GM18505 (cell line): ENCODE measurements around the gene PCNX2.
A peak's percentile ranks its signal among the peaks of the same experiment; 100 is the strongest.

Experiments
- ATAC-seq: cut with Tn5 transposase; IDR thresholded peaks from one replicate; pipeline ENCODE4 v1.9.1; 2021; ENCODE audit not compliant: unreplicated experiment
- POLR2A ChIP-seq: IDR thresholded peaks from 4 replicates; pipeline ENCODE4 v1.6.1; 2011; ENCODE audit warnings: borderline replicate concordance; ENCODE audit not compliant: insufficient read depth, insufficient read length; ENCODE audit errors: extremely low read depth

PCNX2 gene

DNA sequence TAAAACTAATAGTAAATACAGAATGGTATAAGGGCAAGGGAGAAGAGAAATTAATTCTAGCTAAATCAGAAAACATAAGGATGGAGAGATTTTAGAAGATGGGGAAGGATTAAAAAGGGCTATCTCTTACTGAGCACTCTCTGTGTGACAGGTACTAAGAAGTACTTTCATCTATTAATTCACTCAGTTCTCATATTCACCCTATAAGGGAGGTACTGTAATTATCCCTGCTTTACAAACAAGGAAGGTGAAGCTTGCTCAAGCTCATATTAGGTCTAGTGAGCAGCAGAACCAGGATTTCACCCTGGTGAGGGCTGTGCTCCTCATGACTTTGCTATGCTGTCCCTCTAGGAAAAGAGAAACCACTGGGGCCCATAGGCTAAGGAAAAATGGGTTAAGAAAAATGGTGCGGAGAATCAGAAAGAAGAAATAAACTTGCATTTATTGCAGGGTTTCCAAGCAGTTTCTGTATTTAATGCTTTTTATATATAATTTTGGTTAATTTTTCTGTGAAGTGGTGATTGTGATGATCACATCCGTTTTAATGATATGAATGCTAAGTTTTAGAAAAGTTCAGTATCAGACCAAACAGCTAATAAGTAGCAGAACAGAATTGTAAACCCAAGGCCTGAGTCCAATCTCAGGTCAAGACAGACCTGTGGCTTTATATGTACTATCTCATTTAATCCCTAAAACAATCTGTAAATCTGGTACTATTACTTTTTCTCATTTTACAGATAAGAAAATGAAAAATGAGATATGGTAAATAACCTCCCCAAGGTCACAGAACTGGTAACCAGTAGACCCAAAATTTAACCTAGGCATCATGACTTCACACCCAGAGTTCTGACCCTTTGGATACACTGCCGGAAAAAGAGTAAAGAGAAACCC is 1.7 kb downstream of the PCNX2 start:
- no peak for ATAC-seq
- no peak for TF ChIP-seq POLR2A

DNA sequence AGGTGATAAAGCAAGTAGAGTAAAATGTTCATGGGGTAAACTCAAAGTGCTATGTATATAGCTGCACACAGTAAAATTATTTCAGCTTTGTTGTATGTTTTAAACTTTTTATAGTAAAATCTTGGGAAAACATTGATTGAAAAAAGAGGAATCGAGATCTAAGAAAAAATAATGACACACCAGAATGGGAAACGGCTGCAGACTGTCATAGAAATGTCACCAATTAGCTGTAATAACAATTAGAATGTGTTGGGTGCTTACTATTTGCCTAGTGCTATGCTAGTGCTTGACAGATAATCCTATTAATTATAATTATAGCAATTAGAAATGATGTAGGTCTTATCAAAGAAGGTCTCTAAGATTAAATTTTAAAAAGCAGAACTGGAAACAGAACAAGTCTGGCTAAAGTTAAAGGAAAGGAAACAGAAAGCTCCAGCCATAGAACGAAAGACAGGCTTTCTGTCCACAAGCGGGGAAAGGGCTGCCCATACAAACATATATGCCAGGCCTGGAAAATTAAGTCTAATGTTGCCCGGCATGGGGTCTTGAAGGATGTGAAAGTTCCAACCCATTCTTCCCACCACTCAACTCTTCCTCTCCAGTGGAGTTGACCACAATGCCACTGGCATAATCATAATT is 5.0 kb downstream of the PCNX2 start:
- ATAC-seq, result no peak
- TF ChIP-seq POLR2A, result no peak

DNA sequence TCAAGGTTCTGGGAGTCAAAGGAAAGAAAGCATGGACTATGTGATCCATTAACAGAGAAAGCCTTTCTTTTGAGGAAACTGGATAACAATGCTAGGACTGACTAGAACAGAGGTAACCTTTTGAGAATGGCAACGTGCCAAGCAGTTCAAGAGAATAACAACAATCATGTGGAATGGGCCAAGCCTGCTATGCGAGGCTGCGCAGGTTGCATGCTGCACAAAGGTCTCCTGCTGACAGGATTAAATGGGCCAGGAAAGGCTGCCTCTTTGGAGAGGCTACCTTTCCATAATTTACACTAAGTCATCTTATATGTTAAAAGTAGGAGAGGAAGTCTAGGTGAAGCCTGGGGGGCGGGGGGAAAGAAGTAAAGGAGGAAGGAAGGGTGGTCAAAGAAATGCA is 5.8 kb downstream of the PCNX2 start:
- no peak for TF ChIP-seq POLR2A
- no peak for ATAC-seq

DNA sequence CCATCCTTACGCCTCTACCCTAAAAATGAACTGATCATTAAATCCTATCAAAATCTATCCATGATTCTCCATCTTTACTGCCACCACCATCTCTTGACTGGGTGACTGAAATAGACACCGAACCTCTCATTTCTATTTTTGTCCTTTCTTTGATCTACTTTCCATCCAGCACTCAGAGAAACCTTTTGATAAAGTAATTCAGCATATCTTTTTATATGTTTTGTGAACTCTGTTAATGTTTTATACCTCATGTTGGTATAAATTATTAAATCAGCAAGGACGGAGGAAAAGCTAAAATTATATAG is 13.0 kb downstream of the PCNX2 start:
- no peak for ATAC-seq
- TF ChIP-seq POLR2A, result no peak

DNA sequence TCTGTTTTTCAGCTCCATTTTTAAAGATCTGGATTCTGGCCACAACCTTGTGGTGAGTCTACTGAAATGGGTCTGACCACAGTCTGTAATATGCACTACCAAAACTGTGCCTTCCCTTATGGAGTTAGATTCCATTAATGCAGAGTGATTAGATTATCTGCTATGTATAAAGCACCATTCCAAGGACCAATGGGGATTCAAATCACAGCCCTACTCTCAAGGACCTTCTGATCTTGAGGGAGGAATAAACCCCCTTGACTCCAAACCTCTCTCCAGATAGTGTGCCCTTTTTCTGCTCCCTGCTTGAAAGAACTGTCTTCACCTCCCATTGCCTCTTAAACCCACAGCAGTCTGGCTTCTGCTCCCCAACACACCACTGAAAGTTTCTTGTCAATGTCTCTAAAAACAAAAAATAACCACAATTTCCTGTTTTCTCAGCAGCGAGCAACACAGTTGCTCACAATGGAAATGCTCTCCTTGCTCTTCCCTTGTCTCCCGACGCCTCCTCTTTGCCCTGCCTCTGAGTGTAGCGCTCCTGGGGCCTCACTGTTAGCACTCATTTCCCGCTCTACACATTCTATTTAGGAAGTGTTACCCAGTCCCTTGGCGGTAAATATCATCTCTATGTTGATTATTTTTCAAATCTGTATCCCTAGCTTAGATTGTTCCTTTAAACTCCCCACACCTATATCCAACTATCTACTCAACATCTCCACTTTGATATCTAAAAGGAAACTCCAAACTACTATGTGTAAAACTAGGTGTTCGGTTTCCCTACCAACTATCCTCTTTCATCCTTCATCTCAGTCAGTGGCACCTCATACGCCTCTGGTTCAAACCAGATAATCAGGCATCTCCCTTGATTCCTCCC is 13.6 kb downstream of the PCNX2 start:
- TF ChIP-seq POLR2A, result no peak
- ATAC-seq, result peak; percentile 83

DNA sequence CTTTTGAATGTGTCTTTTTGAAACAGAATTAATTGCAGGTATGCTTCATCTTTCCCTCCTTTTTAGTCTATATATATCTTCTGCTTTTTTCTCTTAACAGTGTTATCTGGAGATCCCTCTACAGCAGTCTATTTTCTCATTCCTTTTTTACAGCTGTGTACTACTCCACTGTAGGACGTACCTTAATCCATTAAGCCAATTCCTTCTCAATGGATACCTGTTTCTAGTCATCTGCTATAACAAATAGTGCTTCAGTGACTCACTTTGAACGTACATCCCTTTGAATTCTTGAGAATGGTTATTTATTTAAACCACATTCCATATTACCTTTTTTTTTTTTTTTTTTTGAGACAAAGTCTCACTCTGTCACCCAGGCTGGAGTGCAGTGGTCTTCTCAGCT is 15.6 kb downstream of the PCNX2 start:
- no peak for TF ChIP-seq POLR2A
- ATAC-seq, result no peak

DNA sequence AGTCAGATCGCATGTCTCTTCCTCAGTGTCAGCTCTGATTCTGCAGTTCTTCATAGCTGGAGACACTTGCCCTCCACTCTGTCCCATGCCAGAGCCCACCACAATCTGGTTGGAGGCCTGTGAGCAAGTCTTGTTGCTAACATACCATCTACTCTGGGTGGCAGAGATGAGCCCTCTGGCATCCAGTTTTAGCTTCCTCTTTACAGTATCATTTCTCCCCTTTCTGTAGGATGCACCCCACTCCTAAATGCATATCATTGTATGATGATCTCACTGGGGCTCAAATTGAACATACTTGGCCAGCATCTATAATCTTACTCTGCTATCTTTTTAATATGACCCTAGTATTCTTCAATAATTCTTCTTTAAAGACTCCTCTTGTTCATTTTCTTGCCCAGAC is 16.9 kb downstream of the PCNX2 start:
- no peak for TF ChIP-seq POLR2A
- no peak for ATAC-seq

DNA sequence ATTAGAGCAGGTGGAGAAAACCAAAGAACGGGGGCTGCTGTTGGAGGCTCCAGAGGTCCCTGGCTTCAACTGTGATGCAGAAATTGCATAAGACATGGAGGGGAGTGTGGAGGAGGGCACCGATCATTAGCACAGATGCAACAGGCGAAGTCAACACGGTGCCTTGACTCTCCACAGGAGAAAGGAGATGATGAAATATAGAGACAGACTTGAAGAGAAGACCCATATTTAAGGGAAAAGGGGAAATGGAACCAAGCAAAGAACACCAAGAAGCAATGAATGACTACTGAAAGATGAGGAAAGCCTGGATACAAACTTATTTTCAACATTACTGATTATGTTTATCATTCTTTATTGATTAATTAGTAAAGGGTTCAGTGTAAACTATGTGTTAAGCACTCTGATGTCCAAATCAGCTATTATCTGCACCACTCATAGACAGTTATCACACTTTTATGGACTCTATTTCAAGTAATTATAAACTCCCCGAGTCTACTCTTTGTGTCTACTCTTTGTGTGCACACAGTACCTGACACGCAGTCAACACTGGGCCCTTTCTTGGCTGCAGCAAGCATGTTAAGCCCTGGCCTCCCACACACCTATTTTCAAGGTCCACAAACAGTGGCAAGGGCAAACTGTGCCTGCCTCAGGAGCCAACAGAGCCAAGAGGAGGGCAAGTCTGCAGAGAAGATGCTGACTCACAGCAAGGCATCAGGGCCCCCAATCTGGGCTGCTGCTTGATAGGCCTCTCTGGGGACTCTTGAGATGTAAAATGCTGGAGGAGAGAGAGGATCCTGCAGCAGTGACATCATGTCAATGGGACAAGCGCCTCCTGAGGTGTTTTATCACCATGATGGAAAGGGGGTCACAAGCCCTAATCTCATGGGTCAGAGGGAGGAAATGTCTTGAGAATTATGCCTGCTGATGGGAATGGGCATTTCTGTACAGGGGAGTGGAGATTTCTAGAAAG is 17.6 kb downstream of the PCNX2 start:
- no peak for ATAC-seq
- TF ChIP-seq POLR2A, result no peak

DNA sequence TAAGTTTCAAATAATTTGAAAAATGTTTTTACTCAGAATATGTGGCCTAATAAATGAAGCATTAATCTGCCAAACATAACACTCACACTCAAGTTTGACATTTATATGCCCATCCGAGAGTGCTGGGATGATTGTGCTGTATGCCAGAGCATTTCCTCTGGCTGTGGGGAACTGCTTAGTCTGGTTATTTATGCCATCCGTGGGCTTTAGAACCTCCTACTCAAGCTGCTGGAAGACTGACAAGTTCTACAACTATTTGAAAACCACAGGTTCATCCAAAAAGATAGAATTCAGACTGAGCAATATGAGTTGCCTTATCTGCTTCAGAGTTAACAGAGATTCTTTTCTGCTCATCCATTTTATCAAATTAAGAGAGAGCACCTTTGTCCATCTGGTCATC is 25.9 kb downstream of the PCNX2 start:
- no peak for ATAC-seq
- no peak for TF ChIP-seq POLR2A

DNA sequence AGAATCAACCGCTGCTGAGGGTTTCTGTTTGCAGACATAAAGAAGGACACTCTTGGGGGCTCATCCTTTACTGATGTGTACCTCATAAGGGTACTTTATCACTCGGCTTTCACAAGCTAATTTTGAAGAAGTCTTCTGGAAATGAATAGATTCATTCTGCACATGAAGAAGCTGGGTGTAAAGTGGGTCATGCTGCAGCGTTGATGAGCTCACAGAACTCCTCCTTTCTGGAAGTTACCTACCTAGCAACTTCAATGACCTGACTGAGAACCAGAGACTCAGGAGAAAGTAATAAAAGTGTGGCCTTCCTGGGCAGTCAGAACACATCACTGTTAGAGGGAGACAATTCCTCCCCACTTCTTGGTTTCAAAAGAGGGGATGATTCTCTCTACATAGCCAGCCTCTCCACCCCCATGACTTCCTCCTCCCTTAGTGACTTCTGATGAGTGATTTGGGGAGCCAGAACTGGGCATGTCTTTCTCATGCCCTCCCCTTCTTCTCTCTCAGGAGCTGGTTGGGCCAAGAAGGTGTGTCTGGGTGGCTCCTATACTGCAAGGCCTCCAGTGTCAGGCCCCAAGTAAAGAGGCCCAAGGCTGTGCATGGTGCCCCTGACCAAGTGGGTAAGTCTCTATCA is 27.0 kb downstream of the PCNX2 start:
- ATAC-seq, result no peak

DNA sequence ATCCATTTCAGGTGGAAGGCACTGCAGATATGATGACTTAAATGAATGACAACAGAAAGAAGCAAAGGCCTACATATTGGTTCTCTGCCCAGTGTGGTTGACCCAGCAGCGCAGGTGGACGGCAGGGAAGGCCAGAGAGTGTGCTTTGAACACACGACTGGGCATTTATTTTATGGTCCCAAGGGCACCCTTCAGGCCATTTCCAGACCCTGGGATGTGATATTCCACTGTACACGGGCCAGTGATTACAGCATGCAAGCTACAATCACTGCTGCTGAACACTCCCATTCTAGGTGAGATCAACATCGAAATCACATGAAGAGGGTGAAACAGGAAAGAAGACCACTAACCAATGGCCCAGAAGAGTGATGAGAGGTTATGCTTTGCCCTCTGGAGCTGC is 33.8 kb downstream of the PCNX2 start:
- no peak for TF ChIP-seq POLR2A
- no peak for ATAC-seq

More for the DNA sequence above, 27.0 kb downstream of the PCNX2 start:
- TF ChIP-seq POLR2A, result no peak

DNA sequence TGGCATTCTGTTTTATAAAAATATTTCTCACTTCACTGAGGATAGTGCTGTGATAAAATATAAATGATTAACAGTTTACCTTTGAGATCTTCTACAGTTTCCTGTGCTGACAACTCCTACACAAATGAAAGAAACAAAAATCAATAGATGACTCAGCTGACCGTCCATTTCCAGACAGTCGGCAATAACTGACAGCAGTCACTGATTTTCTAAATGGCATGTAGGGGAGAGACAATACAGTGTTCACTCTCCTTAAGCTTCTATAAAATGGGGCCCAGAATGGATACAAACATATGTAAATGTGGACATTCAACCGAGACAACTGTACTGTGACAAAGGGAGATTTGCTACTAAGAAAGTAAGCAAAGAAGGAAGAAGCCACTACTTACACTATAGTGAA is 34.3 kb downstream of the PCNX2 start:
- ATAC-seq, result peak; percentile 86
- TF ChIP-seq POLR2A, result no peak
